Vagina (tissue), 2 donors: ENCODE measurements around the gene ATXN1. TPM values are rescaled to one million over a fixed set of nuclear protein-coding genes. Genes with fewer than 3 reads are reported as not detected.

ENCODE experiments used
- DNase-seq, 2 donors: peaks; one replicate each; pipeline ENCODE4 v3.0.0-alpha.2; 2017; ENCODE audit errors: extremely low spot score in 2 of 2
- H3K27ac ChIP-seq: fragments of 200-600 bp; sonication (generic); one replicate; pipeline ENCODE4 v1.5.1; 2019
- H3K27me3 ChIP-seq: fragments of 200-600 bp; sonication (generic); one replicate; pipeline ENCODE4 v1.5.1; 2019
- H3K36me3 ChIP-seq, 2 donors: fragments of 200-600 bp; sonication (generic); one replicate each; pipeline ENCODE4 v1.5.1; 2017 to 2019
- H3K4me1 ChIP-seq: fragments of 200-600 bp; sonication (generic); one replicate; pipeline ENCODE4 v1.5.1; 2019
- H3K4me3 ChIP-seq, 2 donors: fragments of 200-600 bp; sonication (generic); 1 replicate in 1 of 2; 2 replicates in 1 of 2; pipeline ENCODE4 v1.5.1; 2016 to 2019
- H3K9me3 ChIP-seq: fragments of 200-600 bp; sonication (generic); one replicate; pipeline ENCODE4 v1.5.1; 2019
- POLR2A ChIP-seq, 2 donors: fragments of 450-650 bp; IDR thresholded peaks; one replicate each; pipeline ENCODE4 v1.6.1; 2017; ENCODE audit warnings: antibody characterized with exemption in 2 of 2, mild to moderate bottlenecking in 2 of 2, moderate library complexity in 2 of 2
- POLR2AphosphoS5 ChIP-seq, 2 donors: sonication (generic); formaldehyde crosslinking; IDR thresholded peaks; one replicate each; pipeline ENCODE4 v1.9.0; 2017; ENCODE audit warnings: antibody characterized with exemption in 2 of 2, mild to moderate bottlenecking in 2 of 2, low read depth in 1 of 2; ENCODE audit not compliant: insufficient read depth in 1 of 2
- intact Hi-C: fragments of 100-400 bp; cut with DNase I; formaldehyde crosslinking; loops from one replicate; pipeline ENCODE4 v1.15.1; 2023
- total RNA-seq: library from RNA; depleted of rRNA; stranded (reverse); fragments of >200 nt; gene quantifications from one replicate; pipeline ENCODE4 v1.2.3, GENCODE V29; 2016
- TF ChIP-seq, protein P1 (sequence below), 3 experiments: fragments of 450-650 bp in 2 of 3; fragments of 200-600 bp in 1 of 3; sonication (generic) in 1 of 3; IDR thresholded peaks; one replicate each; pipeline ENCODE4 v1.5.1; 2017 to 2019; ENCODE audit warnings: antibody characterized with exemption in 3 of 3, mild to moderate bottlenecking in 2 of 3, moderate library complexity in 2 of 3

The ATXN1 gene
- total RNA-seq, 1 donor from 2014 or later: 43.2 TPM

DNA sequence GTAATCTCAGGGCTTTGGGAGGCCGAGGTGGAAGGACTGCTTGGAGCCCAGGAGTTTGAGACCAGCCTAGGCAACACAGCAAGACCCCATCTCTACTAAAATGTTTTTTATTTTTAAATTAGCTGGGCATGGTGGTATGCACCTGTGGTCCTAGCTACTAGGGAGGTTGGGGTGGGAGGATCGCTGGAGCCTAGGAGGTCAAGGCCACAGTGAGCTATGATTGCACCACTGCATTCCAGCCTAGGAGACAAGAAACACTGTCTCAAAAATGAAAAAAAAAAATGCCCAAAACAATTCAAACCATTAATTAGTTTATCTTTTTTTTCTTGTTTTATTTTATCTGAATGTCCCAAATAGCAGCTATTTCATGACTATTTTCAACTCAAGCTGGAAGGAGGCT is 437.1 kb downstream of the ATXN1 start:
- Histone ChIP-seq H3K9me3 (no peaks in the 10 kb centered on the region), H3K36me3 (peaks cover 0 to 20% of the 10 kb centered on the region in 2 donors), H3K4me1 (peaks cover 46% of the 10 kb centered on the region), H3K4me3 (no peak overlapping the region), H3K27me3 (no peaks in the 10 kb centered on the region), H3K27ac (no peak overlapping the region)
- intact Hi-C loops: no loop called here
- DNase-seq: no peak
- TF ChIP-seq POLR2AphosphoS5 (IDR thresholded peaks at IDR 0.05; ENCODE audit: insufficient read depth in 1 of 2, low read depth in 1 of 2): no peak
- no peak for TF ChIP-seq POLR2A (IDR thresholded peaks at IDR 0.05)
- TF ChIP-seq, protein P1, sequence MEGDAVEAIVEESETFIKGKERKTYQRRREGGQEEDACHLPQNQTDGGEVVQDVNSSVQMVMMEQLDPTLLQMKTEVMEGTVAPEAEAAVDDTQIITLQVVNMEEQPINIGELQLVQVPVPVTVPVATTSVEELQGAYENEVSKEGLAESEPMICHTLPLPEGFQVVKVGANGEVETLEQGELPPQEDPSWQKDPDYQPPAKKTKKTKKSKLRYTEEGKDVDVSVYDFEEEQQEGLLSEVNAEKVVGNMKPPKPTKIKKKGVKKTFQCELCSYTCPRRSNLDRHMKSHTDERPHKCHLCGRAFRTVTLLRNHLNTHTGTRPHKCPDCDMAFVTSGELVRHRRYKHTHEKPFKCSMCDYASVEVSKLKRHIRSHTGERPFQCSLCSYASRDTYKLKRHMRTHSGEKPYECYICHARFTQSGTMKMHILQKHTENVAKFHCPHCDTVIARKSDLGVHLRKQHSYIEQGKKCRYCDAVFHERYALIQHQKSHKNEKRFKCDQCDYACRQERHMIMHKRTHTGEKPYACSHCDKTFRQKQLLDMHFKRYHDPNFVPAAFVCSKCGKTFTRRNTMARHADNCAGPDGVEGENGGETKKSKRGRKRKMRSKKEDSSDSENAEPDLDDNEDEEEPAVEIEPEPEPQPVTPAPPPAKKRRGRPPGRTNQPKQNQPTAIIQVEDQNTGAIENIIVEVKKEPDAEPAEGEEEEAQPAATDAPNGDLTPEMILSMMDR (IDR thresholded peaks at IDR 0.05): no peak

DNA sequence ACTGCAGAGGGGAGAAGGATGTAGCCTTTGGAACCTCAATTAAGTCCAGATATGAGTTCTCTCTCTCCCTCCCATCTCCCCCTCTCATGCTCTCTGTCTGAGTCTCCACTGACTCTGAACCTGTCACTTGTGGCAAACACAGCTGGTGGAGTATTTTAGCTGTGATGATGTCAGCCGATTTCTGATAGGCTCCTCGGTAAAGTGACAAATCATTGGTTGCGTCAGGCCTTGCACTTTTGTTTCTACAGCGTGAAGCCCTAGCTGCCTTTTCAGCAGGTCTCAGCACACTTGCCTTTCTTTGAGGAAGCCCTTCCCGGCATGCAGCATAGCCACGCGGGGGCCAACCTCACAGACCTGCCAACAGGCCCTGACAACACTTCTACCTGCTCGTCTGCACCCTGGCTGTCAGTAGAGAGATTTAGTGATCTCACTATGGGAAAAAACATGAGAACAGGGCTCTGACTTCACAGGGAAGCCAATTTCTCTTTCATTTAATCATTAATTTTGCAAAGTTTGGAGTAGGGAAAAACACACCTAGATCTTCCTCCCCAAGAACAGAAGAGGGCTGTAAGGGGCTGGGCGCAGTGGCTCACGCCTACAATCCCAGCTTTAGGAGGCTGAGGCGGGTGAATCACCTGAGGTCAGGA is 438.5 kb downstream of the ATXN1 start:
- Histone ChIP-seq H3K9me3 (no peaks in the 10 kb centered on the region), H3K36me3 (peaks cover 0 to 20% of the 10 kb centered on the region in 2 donors), H3K27ac (peak overlapping the region; percentile 87), H3K27me3 (no peaks in the 10 kb centered on the region), H3K4me3 (no peak overlapping the region), H3K4me1 (peaks cover 57% of the 10 kb centered on the region)
- peak in 1 of 2 donors; percentile 94 for DNase-seq
- intact Hi-C loops: no loop called here
- TF ChIP-seq, protein P1 (IDR thresholded peaks at IDR 0.05): no peak
- TF ChIP-seq POLR2AphosphoS5 (IDR thresholded peaks at IDR 0.05; ENCODE audit: insufficient read depth in 1 of 2, low read depth in 1 of 2): peak; percentile 64 to 76

DNA sequence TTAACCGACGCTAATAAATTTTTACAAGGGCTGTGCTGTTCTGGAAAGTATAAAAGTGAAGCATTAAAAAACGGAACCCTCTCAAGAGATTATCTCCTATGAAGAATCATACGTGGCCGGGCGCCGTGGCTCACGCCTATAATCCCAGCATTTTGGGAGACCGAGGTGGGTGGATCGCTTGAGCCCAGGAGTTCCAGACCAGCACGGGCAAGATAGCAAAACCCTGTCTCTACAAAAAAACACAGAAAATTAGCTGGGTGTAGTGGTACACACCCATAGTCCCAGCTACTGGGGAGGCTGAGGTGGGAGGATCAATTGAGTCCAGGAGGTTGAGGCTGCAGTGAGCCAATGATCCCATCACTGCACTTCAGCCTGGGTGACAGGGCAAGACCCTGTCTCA is 439.4 kb downstream of the ATXN1 start:
- peaks cover 0 to 11% of the 10 kb centered on the region in 2 donors for H3K36me3 ChIP-seq
- DNase-seq: no peak
- TF ChIP-seq POLR2A (IDR thresholded peaks at IDR 0.05) (no peak), POLR2AphosphoS5 (IDR thresholded peaks at IDR 0.05; ENCODE audit: insufficient read depth in 1 of 2, low read depth in 1 of 2) (no peak)
- TF ChIP-seq, protein P1 (IDR thresholded peaks at IDR 0.05): no peak
- H3K27ac ChIP-seq: peak overlapping the region; percentile 87
- H3K9me3 ChIP-seq: no peaks in the 10 kb centered on the region
- no peaks in the 10 kb centered on the region for H3K27me3 ChIP-seq
- intact Hi-C loops: no loop called here
- H3K4me1 ChIP-seq: peaks cover 57% of the 10 kb centered on the region
- H3K4me3 ChIP-seq: no peak overlapping the region

DNA sequence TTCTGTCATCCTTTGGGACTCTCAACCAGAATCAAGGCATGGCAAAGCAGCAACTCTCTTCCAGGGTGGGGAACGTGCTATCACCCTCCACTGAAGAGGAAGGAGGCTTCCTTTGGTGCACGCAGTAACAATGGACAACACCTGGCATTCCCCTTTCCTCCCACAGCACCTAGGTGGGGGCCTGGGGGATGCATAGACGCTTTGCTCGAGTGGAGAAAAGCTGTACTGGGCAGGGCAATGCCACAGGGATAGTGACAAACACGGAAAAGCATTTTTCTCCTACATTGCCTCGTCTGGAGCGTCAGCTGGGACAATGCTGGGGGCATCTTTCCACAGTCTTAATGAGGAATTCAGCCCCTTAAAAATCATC is 439.9 kb downstream of the ATXN1 start:
- no peaks in the 10 kb centered on the region for H3K27me3 ChIP-seq
- TF ChIP-seq POLR2AphosphoS5 (IDR thresholded peaks at IDR 0.05; ENCODE audit: insufficient read depth in 1 of 2, low read depth in 1 of 2) (no peak), POLR2A (IDR thresholded peaks at IDR 0.05) (no peak)
- TF ChIP-seq, protein P1 (IDR thresholded peaks at IDR 0.05): no peak
- intact Hi-C loops: no loop called here
- no peak for DNase-seq
- H3K4me1 ChIP-seq: peaks cover 57% of the 10 kb centered on the region
- H3K36me3 ChIP-seq: peaks cover 0 to 6% of the 10 kb centered on the region in 2 donors
- H3K27ac ChIP-seq: peak overlapping the region; percentile 87
- no peak overlapping the region for H3K4me3 ChIP-seq
- no peaks in the 10 kb centered on the region for H3K9me3 ChIP-seq

DNA sequence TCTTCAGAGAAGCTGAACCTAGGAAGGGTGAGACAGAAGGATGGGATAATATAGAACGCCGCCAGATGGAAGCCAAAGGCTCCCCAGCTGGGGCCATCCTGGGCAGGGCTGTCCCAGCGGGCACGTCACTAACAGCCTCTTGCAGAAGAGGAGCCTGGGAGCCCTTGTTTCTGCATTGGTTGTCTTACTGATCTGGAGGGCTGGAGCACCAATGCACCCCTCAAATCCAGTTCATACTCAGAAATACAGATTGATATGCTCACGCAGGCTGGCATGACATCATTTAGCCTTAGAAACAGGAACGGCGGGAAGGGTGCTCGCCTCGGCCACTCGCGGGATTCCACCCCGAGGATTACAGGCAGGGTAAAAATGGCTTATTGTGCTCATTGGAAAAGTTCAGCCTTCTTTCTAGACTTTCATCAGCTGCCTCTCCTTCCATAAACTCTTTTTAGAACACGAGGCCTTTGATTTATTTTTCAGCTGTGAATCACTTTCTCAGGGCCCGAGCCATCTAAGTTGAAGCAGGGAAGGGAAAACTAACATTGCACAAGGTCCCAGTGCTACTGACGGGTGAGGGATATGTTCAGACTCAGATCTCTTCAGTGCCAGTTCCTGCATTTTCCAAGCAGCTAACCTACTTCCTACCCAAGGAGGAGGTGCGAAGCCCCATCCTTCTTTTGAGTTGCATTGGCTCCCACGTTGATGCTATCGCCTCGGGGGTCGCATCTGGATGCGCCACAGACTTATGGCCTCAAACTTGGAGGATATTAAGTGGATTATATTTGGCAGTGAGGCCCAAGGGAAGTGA is 440.5 kb downstream of the ATXN1 start:
- H3K36me3 ChIP-seq: no peaks in the 10 kb centered on the region
- H3K4me3 ChIP-seq: peak overlapping the region; percentile 20 to 21
- no peaks in the 10 kb centered on the region for H3K9me3 ChIP-seq
- TF ChIP-seq POLR2AphosphoS5 (IDR thresholded peaks at IDR 0.05; ENCODE audit: insufficient read depth in 1 of 2, low read depth in 1 of 2): peak; percentile 51 to 62
- TF ChIP-seq, protein P1 (IDR thresholded peaks at IDR 0.05): no peak
- peak overlapping the region; percentile 87 for H3K27ac ChIP-seq
- H3K4me1 ChIP-seq: peaks cover 57% of the 10 kb centered on the region
- H3K27me3 ChIP-seq: no peaks in the 10 kb centered on the region
- no peak for DNase-seq
- intact Hi-C loops: no loop called here
